Embryonic facial prominence (tissue), 1 donor: ENCODE data around the gene FBXO11.

Source experiments
- DNase-seq: peaks from one replicate; pipeline ENCODE4 v3.0.0-alpha.2; 2016; ENCODE audit errors: extremely low spot score

The FBXO11 gene

DNA sequence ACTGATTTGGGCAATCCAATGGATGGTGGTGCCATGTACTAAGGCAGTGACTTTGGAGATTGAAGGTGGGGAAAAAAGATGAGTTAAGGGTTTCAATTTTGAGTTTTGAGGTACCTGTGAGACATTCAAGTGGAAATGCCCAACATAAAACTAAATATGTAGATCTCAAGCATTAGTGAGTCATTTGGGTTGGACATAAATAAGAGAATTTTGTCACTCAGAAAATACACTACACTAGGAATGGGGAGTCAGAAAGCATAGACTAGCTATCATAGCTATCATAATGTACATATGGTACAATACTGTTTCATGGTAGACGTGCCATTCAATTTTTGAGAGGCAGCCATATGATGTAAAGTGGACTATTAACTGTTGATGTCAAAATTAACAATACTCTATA, 56.1 kb downstream of the FBXO11 start:
- DNase-seq: no peak

DNA sequence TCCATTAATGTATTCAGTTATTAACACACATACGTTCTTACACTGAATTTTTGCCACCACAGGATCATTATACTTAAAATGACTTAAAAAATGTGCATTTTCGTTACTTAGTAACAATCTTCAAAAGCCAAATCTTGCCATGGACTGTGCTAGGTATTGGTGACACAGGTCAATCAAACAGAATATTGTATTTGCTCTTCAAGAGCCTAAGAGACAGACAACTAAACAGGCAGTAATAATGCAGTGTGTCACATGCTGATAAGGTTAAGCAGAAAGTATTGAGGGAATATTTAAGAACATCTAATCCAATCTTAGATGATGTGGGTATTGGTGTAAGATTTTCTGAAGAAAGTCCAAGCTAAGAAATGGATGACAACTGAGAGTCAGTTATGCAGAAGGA, 56.9 kb downstream of the FBXO11 start:
- DNase-seq: no peak

DNA sequence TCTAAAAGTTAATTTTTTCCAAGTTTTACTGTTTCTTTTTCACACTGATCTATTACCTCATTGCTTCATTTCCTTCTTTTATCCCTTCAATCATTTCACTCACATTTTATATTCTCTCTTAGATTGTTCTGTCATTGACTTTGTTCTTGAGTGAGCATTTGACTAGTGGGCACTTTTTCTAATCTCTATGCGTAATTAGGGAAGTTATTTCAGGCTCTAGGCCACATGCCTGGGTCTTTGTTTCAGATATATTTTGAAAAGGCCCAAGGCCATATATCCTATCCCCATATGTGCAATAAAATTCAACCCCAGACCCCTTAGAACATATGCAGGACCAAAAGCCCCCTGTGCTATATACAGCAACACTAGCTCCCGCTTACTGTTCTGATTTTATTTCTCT, 62.1 kb downstream of the FBXO11 start:
- DNase-seq: no peak

DNA sequence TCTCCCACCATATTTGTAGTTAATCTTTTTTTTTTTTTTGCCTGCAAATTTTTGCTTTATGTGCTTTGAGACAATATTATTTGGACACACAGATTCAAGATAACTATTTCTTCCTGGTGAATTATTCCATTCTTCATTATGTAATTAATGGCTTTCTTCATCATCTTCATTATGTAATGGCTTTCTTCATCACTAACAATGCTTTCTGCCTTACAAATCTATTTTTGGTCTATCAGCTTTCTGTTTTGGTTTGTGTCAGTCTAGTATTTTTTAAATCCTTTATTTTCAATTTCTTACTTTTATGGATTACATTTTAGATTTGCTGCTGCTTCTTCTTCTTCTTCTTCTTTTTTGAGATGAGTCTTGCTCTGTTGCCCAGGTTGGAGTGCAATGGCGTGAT, 62.9 kb downstream of the FBXO11 start:
- no peak for DNase-seq

DNA sequence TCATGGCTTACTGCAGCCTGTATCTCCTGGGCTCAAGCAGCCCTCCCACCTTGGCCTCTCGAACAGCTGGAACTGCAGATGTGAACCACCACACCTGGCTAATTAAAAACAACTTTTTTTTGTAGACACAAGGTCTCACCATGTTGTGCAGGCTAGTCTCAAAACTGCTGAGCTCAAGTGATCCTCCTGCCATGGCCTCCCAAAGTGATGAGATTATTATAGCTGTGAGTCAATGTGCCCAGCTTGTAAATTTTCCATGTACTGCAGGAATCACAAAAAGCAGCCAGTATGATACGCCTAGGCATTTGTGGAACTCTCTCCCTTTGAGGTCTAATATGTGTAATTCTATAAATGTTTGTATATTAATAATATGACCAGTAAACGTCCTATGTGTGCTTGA, 63.5 kb downstream of the FBXO11 start:
- no peak for DNase-seq

DNA sequence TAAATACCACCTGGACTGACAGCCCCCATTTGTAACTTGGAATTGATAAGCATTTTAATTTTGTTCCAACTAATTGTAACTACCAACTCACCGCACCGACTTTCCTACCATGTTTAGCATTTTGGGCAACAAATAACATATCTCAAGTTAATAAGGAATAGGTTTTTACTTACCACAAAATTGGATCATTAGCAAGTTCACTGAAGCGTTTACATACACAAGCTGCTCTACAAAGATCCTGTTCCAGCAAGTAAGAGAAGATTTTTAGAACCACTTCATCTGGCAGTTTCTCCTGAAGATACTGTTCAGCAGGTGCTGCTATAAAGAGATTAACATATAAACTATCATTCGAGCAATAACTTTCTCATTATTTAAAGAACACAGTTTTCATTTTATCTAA, 67.6 kb downstream of the FBXO11 start:
- DNase-seq: no peak

DNA sequence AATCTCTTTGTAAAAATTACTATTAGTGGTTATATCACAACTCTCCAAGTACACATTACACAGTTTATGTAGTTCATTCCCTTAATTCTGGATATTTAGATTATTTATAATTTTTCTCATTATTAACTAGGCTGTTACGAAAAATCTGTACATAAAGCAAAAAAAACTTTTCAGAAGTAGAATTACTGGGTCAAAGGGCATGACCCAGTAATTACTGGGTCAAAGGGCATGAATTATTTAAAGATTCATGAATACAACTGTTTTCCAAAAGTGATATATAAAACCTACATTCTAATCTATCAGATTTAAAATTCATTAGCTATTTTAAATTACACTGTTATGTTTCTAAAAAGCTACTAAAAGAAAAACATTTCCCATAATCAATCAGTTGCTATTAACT, 68.0 kb downstream of the FBXO11 start:
- DNase-seq: no peak

DNA sequence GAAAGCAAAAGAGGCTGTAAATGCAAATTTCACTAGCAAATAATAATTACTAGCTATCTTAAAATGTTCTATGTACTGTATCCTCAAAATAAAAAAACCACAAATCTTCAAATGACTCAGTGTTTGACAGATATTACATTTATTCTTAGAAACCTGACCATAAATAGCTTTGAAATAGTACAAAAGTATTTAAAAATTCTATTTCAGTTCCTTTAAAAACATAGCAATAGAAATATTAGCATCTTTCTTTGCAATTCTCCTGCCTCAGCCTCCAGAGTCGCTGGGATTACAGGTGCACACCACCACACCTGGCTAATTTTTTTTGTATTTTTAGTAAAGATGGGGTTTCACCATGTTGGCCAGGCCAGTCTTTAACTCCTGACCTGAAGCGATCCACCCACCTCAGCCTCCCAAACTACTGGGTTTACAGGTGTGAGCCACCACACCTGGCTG, 72.8 kb downstream of the FBXO11 start:
- DNase-seq: no peak

DNA sequence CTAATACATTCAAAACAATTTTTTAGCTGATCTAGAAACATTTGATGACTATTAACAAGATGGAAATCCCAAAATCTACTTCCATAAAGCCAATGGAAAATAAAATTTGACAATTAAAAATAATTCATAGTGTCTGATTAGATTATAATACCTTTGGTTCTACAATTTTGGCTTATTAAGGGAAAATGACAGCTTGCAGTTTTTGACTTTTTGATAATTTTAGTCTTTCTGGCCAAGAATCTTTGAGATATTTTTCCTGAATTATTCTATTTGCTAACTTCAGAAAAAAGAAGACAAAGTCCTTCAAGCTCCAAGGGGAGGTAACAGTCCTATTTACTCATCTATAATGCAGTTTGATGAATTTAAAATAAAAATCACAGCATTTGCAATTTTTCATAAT, 83.8 kb downstream of the FBXO11 start:
- DNase-seq: no peak

DNA sequence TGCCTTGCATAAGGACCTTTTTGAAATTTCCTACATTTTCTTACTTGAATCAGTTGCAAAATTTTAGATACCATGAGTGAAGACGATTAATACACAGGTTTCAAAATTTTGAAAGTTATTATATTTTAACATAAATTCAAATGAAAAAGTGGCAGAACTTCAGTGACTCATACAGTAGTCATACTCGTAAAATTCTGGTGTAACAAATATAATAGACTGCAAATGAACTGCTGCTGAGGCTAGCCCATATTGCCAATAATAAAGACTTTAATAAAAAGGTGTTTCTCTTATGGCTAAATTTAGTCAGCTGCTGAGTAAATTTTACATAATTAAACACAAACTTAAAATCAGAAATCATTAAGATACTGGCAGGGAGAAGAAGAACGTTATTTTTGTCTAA, 86.5 kb downstream of the FBXO11 start:
- no peak for DNase-seq

DNA sequence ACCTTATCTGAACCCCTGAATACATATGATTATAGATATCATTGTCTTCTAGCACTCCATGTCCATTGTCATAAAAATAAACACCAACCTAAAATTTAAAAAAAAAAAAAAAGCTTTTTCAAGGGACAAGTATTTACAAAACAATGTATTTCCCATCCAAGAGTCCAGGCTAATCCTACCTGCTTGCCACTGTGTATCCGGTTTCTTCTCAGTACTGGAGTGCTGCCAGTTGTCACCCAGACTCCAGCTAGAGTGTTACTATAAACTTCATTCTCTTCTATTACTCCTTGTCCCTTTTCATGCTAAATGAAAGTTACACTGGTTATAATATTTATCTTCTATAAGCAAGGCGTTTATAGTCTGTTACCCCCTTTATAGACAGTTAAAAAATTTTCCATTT, 87.5 kb downstream of the FBXO11 start:
- no peak for DNase-seq

DNA sequence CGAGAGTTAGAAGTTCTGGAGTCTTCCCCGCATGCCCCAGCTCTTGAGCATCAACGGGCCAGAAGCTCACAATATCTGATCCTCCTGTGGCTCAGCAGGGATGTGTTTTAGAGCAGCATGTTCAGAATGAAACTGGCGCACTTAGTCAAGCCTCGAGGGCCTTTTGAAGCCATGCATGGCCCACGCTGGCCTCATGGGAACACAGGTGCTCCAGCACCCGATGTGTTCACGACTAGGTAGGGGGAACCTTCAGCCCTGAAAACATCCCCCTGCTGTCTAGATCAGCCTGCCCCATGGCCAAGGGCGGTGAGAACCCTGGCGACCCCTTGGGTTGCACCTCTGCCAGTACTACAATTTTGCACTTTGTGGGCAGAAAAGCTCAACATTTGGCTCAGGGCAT, 90.5 kb downstream of the FBXO11 start:
- no peak for DNase-seq

DNA sequence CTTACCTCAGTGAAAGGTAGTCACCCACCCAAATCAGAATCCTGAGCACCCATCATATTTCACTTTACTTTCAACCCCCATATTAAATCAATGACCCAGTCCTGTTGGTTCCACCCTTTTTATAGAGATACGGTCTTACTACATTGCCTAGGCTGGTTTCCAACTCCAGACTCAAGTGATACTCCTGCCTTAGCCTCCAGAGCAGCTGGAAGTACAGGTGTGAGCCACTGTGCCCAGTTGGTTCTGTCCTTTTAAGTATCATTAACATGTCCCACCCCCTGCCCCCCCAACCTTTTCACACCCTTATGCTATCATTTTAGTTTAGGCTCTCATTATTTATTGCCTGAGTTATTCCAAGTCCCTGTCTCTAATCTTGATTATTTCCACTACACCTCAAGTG, 94.6 kb downstream of the FBXO11 start:
- DNase-seq: no peak

DNA sequence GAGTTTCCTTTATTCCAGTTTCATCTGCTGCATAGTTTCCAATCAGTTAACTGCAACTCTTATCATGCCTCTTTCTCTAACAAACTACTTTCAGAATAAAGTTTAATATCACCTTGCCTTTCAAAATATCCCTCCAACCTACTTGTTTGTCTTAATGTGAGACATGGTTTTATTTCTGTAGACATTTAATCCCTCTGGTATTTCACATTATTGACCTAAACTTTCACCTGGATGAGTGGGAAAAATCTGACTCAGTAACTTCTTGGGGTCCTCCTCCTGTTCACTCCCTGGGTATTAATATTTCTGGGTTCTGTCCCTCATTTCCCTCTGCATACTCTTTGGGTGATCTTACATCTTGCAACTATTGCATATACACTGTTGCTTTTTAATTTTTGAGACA, 95.4 kb downstream of the FBXO11 start:
- no peak for DNase-seq

DNA sequence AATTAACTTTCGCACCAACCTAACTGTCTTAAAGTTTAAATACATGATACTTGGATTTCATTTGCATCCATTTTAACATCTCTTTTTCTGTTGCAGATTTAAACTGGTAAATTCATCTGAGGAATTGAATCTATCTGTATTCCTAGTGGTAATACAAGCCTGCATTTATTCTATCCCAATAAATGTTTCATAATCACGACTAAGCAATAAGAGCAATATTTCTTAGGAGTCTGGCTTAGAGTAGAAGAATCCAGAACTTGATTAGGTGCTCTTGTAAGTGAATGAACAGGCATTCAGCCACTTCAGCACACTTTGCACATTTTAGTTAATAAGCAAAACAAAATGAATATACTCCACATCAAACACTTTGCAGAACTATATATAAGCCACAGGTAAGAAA, 96.4 kb downstream of the FBXO11 start:
- no peak for DNase-seq

DNA sequence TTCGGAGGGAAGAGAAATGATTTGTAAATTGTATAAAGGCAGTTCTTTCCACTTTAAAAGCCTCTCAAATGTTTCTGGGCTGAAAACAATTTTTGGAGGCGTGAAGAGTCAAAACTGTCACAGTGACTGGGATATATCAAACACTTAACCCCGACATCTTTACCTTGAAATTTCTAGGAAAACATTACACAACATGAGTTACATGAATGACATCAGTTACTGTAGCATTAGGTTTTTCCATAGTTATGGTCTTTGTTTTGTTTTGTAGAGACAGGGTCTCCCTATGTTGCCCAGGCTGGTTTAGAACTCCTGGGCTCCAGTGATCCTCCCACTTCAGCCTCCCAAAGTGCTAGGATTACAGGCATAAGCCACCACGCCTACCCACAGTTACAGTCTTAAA, 97.7 kb downstream of the FBXO11 start:
- no peak for DNase-seq

DNA sequence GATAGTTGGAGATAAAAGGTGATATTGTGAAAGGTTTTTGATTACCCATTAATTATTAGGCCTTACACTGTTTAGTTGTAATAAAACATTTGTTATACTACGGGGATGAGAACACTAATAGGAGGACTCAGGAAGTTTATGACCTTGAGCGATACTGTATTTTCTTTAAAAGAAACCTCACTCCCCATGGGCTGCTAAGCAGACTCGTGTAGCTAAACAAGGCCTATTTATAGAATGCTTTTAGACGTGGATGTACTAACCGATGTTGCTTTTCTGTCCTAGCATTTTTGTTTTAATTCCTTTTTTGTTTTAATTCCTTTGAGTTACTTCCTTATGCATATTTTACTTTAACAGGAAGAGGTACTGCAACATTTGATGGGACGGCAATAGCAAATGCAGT, 100.4 kb downstream of the FBXO11 start:
- DNase-seq: no peak

DNA sequence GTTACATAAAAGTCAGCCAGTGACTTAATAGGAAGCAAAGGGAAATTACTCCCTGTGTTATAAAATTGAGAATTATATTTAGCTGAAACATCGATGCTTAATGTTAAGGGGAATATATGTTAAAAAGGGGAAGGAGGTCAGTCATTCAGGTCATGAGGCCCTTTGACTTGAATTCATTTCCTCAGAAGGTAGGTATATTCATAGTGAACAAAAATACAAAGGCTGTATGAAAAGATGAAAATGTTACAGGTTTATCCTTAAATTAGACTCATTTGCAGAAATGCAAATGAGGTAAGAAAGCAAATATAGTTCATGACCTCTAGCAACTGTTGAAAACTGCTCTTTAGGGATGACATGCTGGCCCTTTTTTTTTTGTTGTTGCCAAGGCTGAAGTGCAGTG, 102.5 kb downstream of the FBXO11 start:
- no peak for DNase-seq

DNA sequence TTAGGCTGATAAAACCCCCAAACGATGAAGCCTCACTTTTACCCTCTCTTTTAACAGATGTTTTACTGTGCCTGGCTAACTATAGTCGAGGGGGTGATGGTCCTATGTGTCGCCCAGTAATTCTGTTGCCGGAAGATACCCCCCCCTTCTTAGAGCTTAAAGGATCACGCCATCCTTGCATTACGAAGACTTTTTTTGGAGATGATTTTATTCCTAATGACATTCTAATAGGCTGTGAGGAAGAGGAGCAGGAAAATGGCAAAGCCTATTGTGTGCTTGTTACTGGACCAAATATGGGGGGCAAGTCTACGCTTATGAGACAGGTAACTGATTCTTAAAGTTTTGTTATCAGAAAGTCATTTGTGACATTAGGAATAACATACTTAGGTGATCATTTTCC, 102.9 kb downstream of the FBXO11 start:
- DNase-seq: no peak

DNA sequence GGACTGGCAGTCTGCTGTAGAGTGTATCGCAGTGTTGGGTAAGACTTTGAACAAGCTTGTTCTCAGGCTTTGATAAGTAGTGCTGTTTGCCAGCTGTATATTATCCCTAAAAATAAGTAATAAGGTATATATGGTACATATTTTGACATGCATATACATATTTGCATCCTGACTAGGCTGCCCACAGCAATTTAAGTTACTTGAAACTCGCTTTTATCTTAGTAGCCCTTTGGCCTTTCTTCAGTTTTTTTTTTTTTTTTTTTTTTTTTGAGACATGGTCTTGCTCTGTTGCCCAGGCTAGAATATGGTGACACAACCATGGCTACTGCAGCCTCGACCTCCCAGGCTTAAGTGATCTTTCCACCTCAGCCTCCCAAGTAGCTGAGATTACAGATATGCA, 105.2 kb downstream of the FBXO11 start:
- no peak for DNase-seq

DNA sequence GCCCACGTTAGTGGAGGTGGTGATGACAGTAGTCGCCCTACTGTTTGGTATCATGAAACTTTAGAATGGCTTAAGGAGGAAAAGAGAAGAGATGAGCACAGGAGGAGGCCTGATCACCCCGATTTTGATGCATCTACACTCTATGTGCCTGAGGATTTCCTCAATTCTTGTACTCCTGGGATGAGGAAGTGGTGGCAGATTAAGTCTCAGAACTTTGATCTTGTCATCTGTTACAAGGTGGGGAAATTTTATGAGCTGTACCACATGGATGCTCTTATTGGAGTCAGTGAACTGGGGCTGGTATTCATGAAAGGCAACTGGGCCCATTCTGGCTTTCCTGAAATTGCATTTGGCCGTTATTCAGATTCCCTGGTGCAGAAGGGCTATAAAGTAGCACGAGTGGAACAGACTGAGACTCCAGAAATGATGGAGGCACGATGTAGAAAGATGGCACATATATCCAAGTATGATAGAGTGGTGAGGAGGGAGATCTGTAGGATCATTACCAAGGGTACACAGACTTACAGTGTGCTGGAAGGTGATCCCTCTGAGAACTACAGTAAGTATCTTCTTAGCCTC, 107.2 kb downstream of the FBXO11 start:
- DNase-seq: no peak

DNA sequence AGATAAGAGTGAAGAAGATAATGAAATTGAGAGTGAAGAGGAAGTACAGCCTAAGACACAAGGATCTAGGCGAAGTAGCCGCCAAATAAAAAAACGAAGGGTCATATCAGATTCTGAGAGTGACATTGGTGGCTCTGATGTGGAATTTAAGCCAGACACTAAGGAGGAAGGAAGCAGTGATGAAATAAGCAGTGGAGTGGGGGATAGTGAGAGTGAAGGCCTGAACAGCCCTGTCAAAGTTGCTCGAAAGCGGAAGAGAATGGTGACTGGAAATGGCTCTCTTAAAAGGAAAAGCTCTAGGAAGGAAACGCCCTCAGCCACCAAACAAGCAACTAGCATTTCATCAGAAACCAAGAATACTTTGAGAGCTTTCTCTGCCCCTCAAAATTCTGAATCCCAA, 107.7 kb downstream of the FBXO11 start:
- no peak for DNase-seq

DNA sequence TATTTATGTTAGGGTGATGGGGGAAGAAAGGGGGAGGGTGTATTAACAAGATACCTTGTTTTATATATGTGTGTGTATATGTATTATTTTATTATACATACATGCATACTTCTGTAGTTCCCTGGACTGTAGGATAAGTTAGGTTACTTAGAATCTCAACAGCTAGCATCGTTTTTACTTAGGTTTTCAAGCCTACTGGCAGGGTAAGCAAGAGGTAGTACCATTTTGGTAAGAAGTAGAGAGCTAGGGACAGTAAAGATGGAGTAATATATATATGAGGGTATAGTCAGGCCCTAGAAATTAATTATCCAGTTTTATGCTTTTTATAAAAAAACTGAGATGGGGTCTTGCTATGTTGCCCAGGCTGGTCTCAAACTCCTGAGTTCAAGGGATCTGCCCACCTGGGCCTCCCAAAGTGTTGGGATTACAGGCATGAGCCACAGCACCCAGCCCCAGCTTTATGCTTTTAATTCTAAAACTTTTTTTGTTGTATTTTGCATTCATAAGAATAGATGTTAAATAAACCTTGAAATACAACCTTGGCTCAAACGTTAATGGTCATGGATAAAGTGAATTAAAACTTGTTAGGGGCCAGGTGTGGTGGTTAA, 110.1 kb downstream of the FBXO11 start:
- DNase-seq: no peak

DNA sequence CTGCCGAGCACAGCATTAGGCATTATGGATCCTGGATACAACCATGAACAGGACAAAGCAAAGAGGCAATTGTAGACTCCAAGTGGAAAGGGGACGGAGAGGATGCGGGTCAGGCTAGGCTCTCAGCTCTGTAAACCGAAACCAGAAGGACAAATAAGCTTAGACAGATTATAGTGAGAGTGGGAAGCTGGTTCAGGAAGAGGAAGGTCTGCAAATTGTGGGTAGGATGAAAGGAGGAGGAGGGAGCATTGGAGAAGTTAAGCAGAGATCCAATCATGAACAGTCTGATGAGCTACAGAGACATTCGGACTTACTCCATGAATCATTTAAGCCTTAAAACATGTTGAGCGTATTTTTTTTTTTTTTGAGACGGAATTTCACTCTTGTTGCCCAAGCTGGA, 120.3 kb downstream of the FBXO11 start:
- no peak for DNase-seq
